Measurements from ENCODE around the gene FRMD8. TPM values are rescaled to one million over a fixed set of nuclear protein-coding genes. Genes with fewer than 3 reads are reported as not detected.

The FRMD8 gene
- total RNA-seq, 1 donor from 2014 or later = 8.4 TPM

GRCh38 chr11:65381716-65382032, 4.8 kb upstream of the FRMD8 start:
- Histone ChIP-seq H3K4me1 (ENCODE audit: control insufficient read depth in 3 of 3, insufficient read depth in 3 of 3, low read length in 3 of 3) (peaks cover 27 to 65% (median 56%) of the 10 kb centered on the region in 3 donors), H3K27me3 (ENCODE audit: control insufficient read depth in 3 of 3, insufficient read depth in 3 of 3, low read length in 3 of 3) (no peaks in the 10 kb centered on the region), H3K9me3 (ENCODE audit: control insufficient read depth in 3 of 3, low read length in 3 of 3) (no peaks in the 10 kb centered on the region), H3K4me3 (ENCODE audit: low read length in 3 of 3) (peak overlapping the region; percentile 76 to 79 (median 76)), H3K27ac (ENCODE audit: low read depth, low read length) (peak overlapping the region; percentile 100), H3K9ac (ENCODE audit: low read depth in 1 of 3, low read length in 3 of 3) (peak overlapping the region; percentile 91 to 95 (median 92)), H3K36me3 (ENCODE audit: control insufficient read depth in 3 of 3, insufficient read depth in 3 of 3, low read length in 3 of 3) (no peaks in the 10 kb centered on the region)

GRCh38 chr11:65382033-65382803, 4.2 kb upstream of the FRMD8 start, which contains the start of gene SLC25A45:
Gene SLC25A45 (minus strand): TSS chr11:65382646. CDS start chr11:65381951, 695 bp downstream.
- peaks cover 32 to 70% (median 59%) of the 10 kb centered on the region in 3 donors for H3K4me1 ChIP-seq (ENCODE audit: control insufficient read depth in 3 of 3, insufficient read depth in 3 of 3, low read length in 3 of 3)
- no peaks in the 10 kb centered on the region for H3K27me3 ChIP-seq (ENCODE audit: control insufficient read depth in 3 of 3, insufficient read depth in 3 of 3, low read length in 3 of 3)
- H3K9ac ChIP-seq (ENCODE audit: low read depth in 1 of 3, low read length in 3 of 3) = peak within 1 kb of the TSS; percentile 91 to 95 (median 92)
- H3K27ac ChIP-seq (ENCODE audit: low read depth, low read length) = peak within 1 kb of the TSS; percentile 100
- peak within 1 kb of the TSS; percentile 76 to 79 (median 76) for H3K4me3 ChIP-seq (ENCODE audit: low read length in 3 of 3)
- no peaks in the 10 kb centered on the region for H3K36me3 ChIP-seq (ENCODE audit: control insufficient read depth in 3 of 3, insufficient read depth in 3 of 3, low read length in 3 of 3)
- no peaks in the 10 kb centered on the region for H3K9me3 ChIP-seq (ENCODE audit: control insufficient read depth in 3 of 3, low read length in 3 of 3)

GRCh38 chr11:65382804-65383368, 3.6 kb upstream of the FRMD8 start:
- Histone ChIP-seq H3K4me3 (ENCODE audit: low read length in 3 of 3) (peak overlapping the region; percentile 76 to 79 (median 76)), H3K9me3 (ENCODE audit: control insufficient read depth in 3 of 3, low read length in 3 of 3) (no peaks in the 10 kb centered on the region), H3K27me3 (ENCODE audit: control insufficient read depth in 3 of 3, insufficient read depth in 3 of 3, low read length in 3 of 3) (no peaks in the 10 kb centered on the region), H3K36me3 (ENCODE audit: control insufficient read depth in 3 of 3, insufficient read depth in 3 of 3, low read length in 3 of 3) (no peaks in the 10 kb centered on the region), H3K27ac (ENCODE audit: low read depth, low read length) (peak overlapping the region; percentile 100), H3K4me1 (ENCODE audit: control insufficient read depth in 3 of 3, insufficient read depth in 3 of 3, low read length in 3 of 3) (peaks cover 36 to 76% (median 60%) of the 10 kb centered on the region in 3 donors), H3K9ac (ENCODE audit: low read depth in 1 of 3, low read length in 3 of 3) (peak overlapping the region; percentile 91 to 95 (median 92))

- H3K27ac ChIP-seq (ENCODE audit: low read depth, low read length) = peak overlapping the region; percentile 100
- H3K36me3 ChIP-seq (ENCODE audit: control insufficient read depth in 3 of 3, insufficient read depth in 3 of 3, low read length in 3 of 3) = no peaks in the 10 kb centered on the region
- no peaks in the 10 kb centered on the region for H3K27me3 ChIP-seq (ENCODE audit: control insufficient read depth in 3 of 3, insufficient read depth in 3 of 3, low read length in 3 of 3)
- H3K9ac ChIP-seq (ENCODE audit: low read depth in 1 of 3, low read length in 3 of 3) = peak overlapping the region in 1 of 3 donors; percentile 33
- no peak overlapping the region for H3K4me3 ChIP-seq (ENCODE audit: low read length in 3 of 3)
- peaks cover 41 to 82% (median 64%) of the 10 kb centered on the region in 3 donors for H3K4me1 ChIP-seq (ENCODE audit: control insufficient read depth in 3 of 3, insufficient read depth in 3 of 3, low read length in 3 of 3)
- H3K9me3 ChIP-seq (ENCODE audit: control insufficient read depth in 3 of 3, low read length in 3 of 3) = no peaks in the 10 kb centered on the region
These were observed 2.7 kb upstream of the FRMD8 start for GRCh38 chr11:65383778-65384177.

GRCh38 chr11:65384301-65384889, 2.0 kb upstream of the FRMD8 start:
- H3K9ac ChIP-seq (ENCODE audit: low read depth in 1 of 3, low read length in 3 of 3) = peak overlapping the region in 1 of 3 donors; percentile 33

GRCh38 chr11:65388731-65389130, 2.3 kb downstream of the FRMD8 start:
- peak overlapping the region in 2 of 3 donors; percentile 4 to 50 for H3K9ac ChIP-seq (ENCODE audit: low read depth in 1 of 3, low read length in 3 of 3)
- no peak overlapping the region for H3K27ac ChIP-seq (ENCODE audit: low read depth, low read length)
- no peaks in the 10 kb centered on the region for H3K9me3 ChIP-seq (ENCODE audit: control insufficient read depth in 3 of 3, low read length in 3 of 3)
- no peaks in the 10 kb centered on the region for H3K27me3 ChIP-seq (ENCODE audit: control insufficient read depth in 3 of 3, insufficient read depth in 3 of 3, low read length in 3 of 3)
- no peak overlapping the region for H3K4me3 ChIP-seq (ENCODE audit: low read length in 3 of 3)
- peaks cover 0 to 5% (median 5%) of the 10 kb centered on the region in 3 donors for H3K36me3 ChIP-seq (ENCODE audit: control insufficient read depth in 3 of 3, insufficient read depth in 3 of 3, low read length in 3 of 3)
- H3K4me1 ChIP-seq (ENCODE audit: control insufficient read depth in 3 of 3, insufficient read depth in 3 of 3, low read length in 3 of 3) = peaks cover 41 to 70% (median 58%) of the 10 kb centered on the region in 3 donors

More at GRCh38 chr11:65384301-65384889, 2.0 kb upstream of the FRMD8 start:
- Histone ChIP-seq H3K4me3 (ENCODE audit: low read length in 3 of 3) (no peak overlapping the region), H3K27me3 (ENCODE audit: control insufficient read depth in 3 of 3, insufficient read depth in 3 of 3, low read length in 3 of 3) (no peaks in the 10 kb centered on the region), H3K9me3 (ENCODE audit: control insufficient read depth in 3 of 3, low read length in 3 of 3) (no peaks in the 10 kb centered on the region), H3K4me1 (ENCODE audit: control insufficient read depth in 3 of 3, insufficient read depth in 3 of 3, low read length in 3 of 3) (peaks cover 47 to 88% (median 70%) of the 10 kb centered on the region in 3 donors), H3K27ac (ENCODE audit: low read depth, low read length) (peak overlapping the region; percentile 100), H3K36me3 (ENCODE audit: control insufficient read depth in 3 of 3, insufficient read depth in 3 of 3, low read length in 3 of 3) (peaks cover 0 to 2% (median 0%) of the 10 kb centered on the region in 3 donors)

GRCh38 chr11:65389294-65389980, 3.0 kb downstream of the FRMD8 start:
- Histone ChIP-seq H3K27ac (ENCODE audit: low read depth, low read length) (peak overlapping the region; percentile 64), H3K27me3 (ENCODE audit: control insufficient read depth in 3 of 3, insufficient read depth in 3 of 3, low read length in 3 of 3) (no peaks in the 10 kb centered on the region), H3K9ac (ENCODE audit: low read depth in 1 of 3, low read length in 3 of 3) (peak overlapping the region; percentile 4 to 33 (median 25)), H3K36me3 (ENCODE audit: control insufficient read depth in 3 of 3, insufficient read depth in 3 of 3, low read length in 3 of 3) (peaks cover 0 to 9% (median 8%) of the 10 kb centered on the region in 3 donors), H3K4me1 (ENCODE audit: control insufficient read depth in 3 of 3, insufficient read depth in 3 of 3, low read length in 3 of 3) (peaks cover 37 to 63% (median 52%) of the 10 kb centered on the region in 3 donors), H3K4me3 (ENCODE audit: low read length in 3 of 3) (no peak overlapping the region), H3K9me3 (ENCODE audit: control insufficient read depth in 3 of 3, low read length in 3 of 3) (no peaks in the 10 kb centered on the region)

- Histone ChIP-seq H3K4me1 (ENCODE audit: control insufficient read depth in 3 of 3, insufficient read depth in 3 of 3, low read length in 3 of 3) (peaks cover 37 to 55% (median 45%) of the 10 kb centered on the region in 3 donors), H3K9me3 (ENCODE audit: control insufficient read depth in 3 of 3, low read length in 3 of 3) (no peaks in the 10 kb centered on the region), H3K36me3 (ENCODE audit: control insufficient read depth in 3 of 3, insufficient read depth in 3 of 3, low read length in 3 of 3) (peaks cover 0 to 10% (median 9%) of the 10 kb centered on the region in 3 donors), H3K9ac (ENCODE audit: low read depth in 1 of 3, low read length in 3 of 3) (peak overlapping the region; percentile 32 to 62 (median 33)), H3K27ac (ENCODE audit: low read depth, low read length) (peak overlapping the region; percentile 64), H3K27me3 (ENCODE audit: control insufficient read depth in 3 of 3, insufficient read depth in 3 of 3, low read length in 3 of 3) (no peaks in the 10 kb centered on the region), H3K4me3 (ENCODE audit: low read length in 3 of 3) (peak overlapping the region in 2 of 3 donors; percentile 13 to 14)
These were observed 3.9 kb downstream of the FRMD8 start for GRCh38 chr11:65390099-65390941.

GRCh38 chr11:65390996-65391395, 4.6 kb downstream of the FRMD8 start:
- Histone ChIP-seq H3K27ac (ENCODE audit: low read depth, low read length) (peak overlapping the region; percentile 64), H3K4me3 (ENCODE audit: low read length in 3 of 3) (peak overlapping the region in 2 of 3 donors; percentile 14 to 35), H3K27me3 (ENCODE audit: control insufficient read depth in 3 of 3, insufficient read depth in 3 of 3, low read length in 3 of 3) (no peaks in the 10 kb centered on the region), H3K4me1 (ENCODE audit: control insufficient read depth in 3 of 3, insufficient read depth in 3 of 3, low read length in 3 of 3) (peaks cover 37 to 52% (median 42%) of the 10 kb centered on the region in 3 donors), H3K36me3 (ENCODE audit: control insufficient read depth in 3 of 3, insufficient read depth in 3 of 3, low read length in 3 of 3) (peaks cover 4 to 15% (median 13%) of the 10 kb centered on the region in 3 donors), H3K9ac (ENCODE audit: low read depth in 1 of 3, low read length in 3 of 3) (peak overlapping the region; percentile 21 to 62 (median 32)), H3K9me3 (ENCODE audit: control insufficient read depth in 3 of 3, low read length in 3 of 3) (no peaks in the 10 kb centered on the region)

Measured in skeletal muscle tissue (tissue), 4 donors.